K562 (cell line): ENCODE data around the gene OLFML3. TPM values are rescaled to one million over a fixed set of nuclear protein-coding genes. Genes with fewer than 3 reads are reported as not detected.

Source experiments
- ARID1B ChIP-seq: fragments of 450-650 bp; IDR thresholded peaks from 2 replicates; pipeline ENCODE4 v1.6.1; 2016; ENCODE audit warnings: antibody characterized with exemption, mild to moderate bottlenecking, inconsistent platforms
- CHD1 ChIP-seq: fragments of 200-600 bp; sonication (generic); IDR thresholded peaks from one replicate; pipeline ENCODE4 v1.6.1; 2012; ENCODE audit warnings: mild to moderate bottlenecking, moderate library complexity, low read length, inconsistent platforms
- FOXK2 ChIP-seq, 2 experiments: fragments of 450-650 bp; IDR thresholded peaks in 1 of 2; conservative IDR thresholded peaks in 1 of 2; 2 replicates each; pipeline ENCODE4 v1.6.1; 2016; ENCODE audit warnings: low read depth in 2 of 2, mild to moderate bottlenecking in 1 of 2
- KHSRP ChIP-seq: fragments of 450-650 bp; IDR thresholded peaks from 2 replicates; pipeline ENCODE4 v1.6.1; 2017
- SMAD3 ChIP-seq: fragments of 450-650 bp; formaldehyde crosslinking; conservative IDR thresholded peaks from 2 replicates; pipeline ENCODE4 v1.4.0; 2020; ENCODE audit warnings: mild to moderate bottlenecking
- ZFP30 ChIP-seq: fragments of 250-450 bp; sonication (Bioruptor Pico); IDR thresholded peaks from 2 replicates; pipeline ENCODE4 v1.8.0; 2022; ENCODE audit warnings: moderate library complexity, mild to moderate bottlenecking, inconsistent platforms, borderline replicate concordance
- ZNF184 ChIP-seq: sonication (generic); formaldehyde crosslinking; IDR thresholded peaks from 2 replicates; pipeline ENCODE4 v1.5.0; 2020; ENCODE audit warnings: missing genetic modification reagents
- ZNF311 ChIP-seq: fragments of 250-450 bp; sonication (Bioruptor Pico); IDR thresholded peaks from 2 replicates; pipeline ENCODE4 v1.4.0; 2020; ENCODE audit warnings: mild to moderate bottlenecking, moderate library complexity
- ZNF318 ChIP-seq, 2 experiments: fragments of 450-650 bp; IDR thresholded peaks; 2 replicates each; pipeline ENCODE4 v1.6.1; 2016; ENCODE audit warnings: mild to moderate bottlenecking in 2 of 2, borderline replicate concordance in 1 of 2, low read depth in 1 of 2, moderate library complexity in 1 of 2
- ZNF76 ChIP-seq: fragments of 250-450 bp; sonication (Bioruptor Pico); IDR thresholded peaks from 2 replicates; pipeline ENCODE4 v1.4.0; 2020; ENCODE audit warnings: mild to moderate bottlenecking, moderate library complexity, borderline replicate concordance
- ZNF780A ChIP-seq: fragments of 250-450 bp; sonication (Bioruptor Pico); IDR thresholded peaks from 2 replicates; pipeline ENCODE4 v1.5.0; 2021; ENCODE audit warnings: mild to moderate bottlenecking
- polyA plus RNA-seq, 8 experiments: library from polyadenylated mRNA; depleted of rRNA in 4 of 8; stranded (reverse) in 5 of 8; unstranded in 3 of 8; fragments of >200 nt; fragmentation: Nextera tagmentation in 2 of 8; fragmentation: Illumina TruSeq in 1 of 8; extraction: Ambion mirVana in 2 of 8; extraction: Trizol in 1 of 8; gene quantifications; 2 replicates each; pipeline versions ENCODE4 v1.2.1 to v1.2.3, GENCODE V29; 2011 to 2014; ENCODE audit warnings: inconsistent platforms in 1 of 8, missing spikeins in 1 of 8
- total RNA-seq, 7 experiments: library from RNA; depleted of rRNA in 6 of 7; stranded (reverse); fragments of >200 nt in 6 of 7; fragmentation: Illumina TruSeq in 2 of 7; extraction: Trizol in 2 of 7; gene quantifications; 2 replicates each; pipeline versions ENCODE4 v1.2.1 to v1.2.3, GENCODE V29; 2011 to 2021; ENCODE audit warnings: low replicate concordance in 1 of 7
- TF ChIP-seq, protein P1 (sequence below): fragments of 450-650 bp; IDR thresholded peaks from 2 replicates; pipeline ENCODE4 v1.6.1; 2016; ENCODE audit warnings: mild to moderate bottlenecking
- TF ChIP-seq, protein P2 (sequence below), 2 experiments: IDR thresholded peaks; 2 replicates each; pipeline ENCODE4 v1.6.1; 2011; ENCODE audit warnings: borderline replicate concordance in 1 of 2, control low read depth in 1 of 2, low read depth in 1 of 2, low read length in 1 of 2, mild to moderate bottlenecking in 1 of 2, mixed read lengths in 1 of 2, moderate library complexity in 1 of 2; ENCODE audit not compliant: insufficient read depth in 1 of 2, insufficient read length in 1 of 2, poor library complexity in 1 of 2, severe bottlenecking in 1 of 2; ENCODE audit errors: extremely low read depth in 1 of 2

Gene OLFML3
- total and polyA plus RNA-seq, 9 of the 15 experiments (the other 6 are each of a cell fraction or from before 2014, with no cell fraction given): 0.07 to 0.13 (median 0.07) TPM; not detected in 6

DNA sequence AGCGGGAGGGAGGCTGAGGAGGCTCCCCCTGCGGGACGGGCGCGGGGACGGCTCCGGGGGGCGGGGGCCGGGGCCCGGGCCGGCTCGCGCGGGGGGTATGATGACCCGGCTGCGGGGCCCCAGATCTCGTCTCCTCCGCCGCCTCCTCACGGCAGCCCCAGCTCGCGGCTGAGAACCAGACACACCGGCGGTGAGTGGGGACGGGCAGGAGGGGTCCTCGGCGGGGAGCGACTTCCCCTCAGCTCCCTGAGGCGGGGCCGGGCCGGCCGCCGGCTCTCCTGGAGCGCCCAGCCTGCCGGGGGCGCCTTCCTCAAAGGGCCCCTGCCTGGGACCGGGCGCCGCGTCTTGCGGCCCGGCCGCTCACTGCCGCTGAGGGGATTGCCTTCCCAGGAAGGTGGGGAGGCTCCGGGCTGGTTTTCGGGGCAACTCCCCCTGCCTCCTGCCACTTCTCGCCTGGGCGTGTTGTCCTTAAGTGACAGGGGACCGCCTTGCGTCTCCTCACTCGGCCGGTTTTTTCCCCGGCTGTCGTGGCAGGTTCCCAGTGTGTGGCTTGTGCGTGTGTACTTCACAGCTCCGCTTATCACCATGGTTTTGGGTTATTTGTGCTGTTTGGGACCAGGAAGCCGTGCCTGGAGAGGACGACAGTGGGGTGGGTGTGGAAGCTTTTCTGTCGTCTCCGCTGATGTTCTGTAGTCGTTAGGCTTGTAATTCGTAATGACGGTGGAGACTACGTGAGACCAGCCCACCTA is 49.4 kb upstream of the OLFML3 start (continued):
- TF ChIP-seq, protein P1, sequence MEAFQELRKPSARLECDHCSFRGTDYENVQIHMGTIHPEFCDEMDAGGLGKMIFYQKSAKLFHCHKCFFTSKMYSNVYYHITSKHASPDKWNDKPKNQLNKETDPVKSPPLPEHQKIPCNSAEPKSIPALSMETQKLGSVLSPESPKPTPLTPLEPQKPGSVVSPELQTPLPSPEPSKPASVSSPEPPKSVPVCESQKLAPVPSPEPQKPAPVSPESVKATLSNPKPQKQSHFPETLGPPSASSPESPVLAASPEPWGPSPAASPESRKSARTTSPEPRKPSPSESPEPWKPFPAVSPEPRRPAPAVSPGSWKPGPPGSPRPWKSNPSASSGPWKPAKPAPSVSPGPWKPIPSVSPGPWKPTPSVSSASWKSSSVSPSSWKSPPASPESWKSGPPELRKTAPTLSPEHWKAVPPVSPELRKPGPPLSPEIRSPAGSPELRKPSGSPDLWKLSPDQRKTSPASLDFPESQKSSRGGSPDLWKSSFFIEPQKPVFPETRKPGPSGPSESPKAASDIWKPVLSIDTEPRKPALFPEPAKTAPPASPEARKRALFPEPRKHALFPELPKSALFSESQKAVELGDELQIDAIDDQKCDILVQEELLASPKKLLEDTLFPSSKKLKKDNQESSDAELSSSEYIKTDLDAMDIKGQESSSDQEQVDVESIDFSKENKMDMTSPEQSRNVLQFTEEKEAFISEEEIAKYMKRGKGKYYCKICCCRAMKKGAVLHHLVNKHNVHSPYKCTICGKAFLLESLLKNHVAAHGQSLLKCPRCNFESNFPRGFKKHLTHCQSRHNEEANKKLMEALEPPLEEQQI: no peak
- TF ChIP-seq ZNF311 (CRISPR knock-in tag) (no peak), ZNF184 (no peak), CHD1 (peak; percentile 96), SMAD3 (CRISPR knock-in tag) (no peak), KHSRP (no peak), ZNF318 (IDR thresholded peaks at IDR 0.05; ENCODE audit: borderline replicate concordance in 1 of 2, low read depth in 1 of 2) (no peak), FOXK2 (conservative IDR thresholded peaks at IDR 0.05 in 1 of 2, IDR thresholded peaks at IDR 0.05 in 1 of 2; ENCODE audit: low read depth in 2 of 2) (peak; percentile 55 to 65; a peak in 2 of 4 replicates), ZNF780A (CRISPR knock-in tag) (no peak), ZNF76 (CRISPR knock-in tag) (0 out of 2 replicates have a peak, but pooled peaks have one; percentile 63), ARID1B (0 out of 2 replicates have a peak, but pooled peaks have one; percentile 19), ZFP30 (CRISPR knock-in tag) (no peak)
- TF ChIP-seq, protein P2, sequence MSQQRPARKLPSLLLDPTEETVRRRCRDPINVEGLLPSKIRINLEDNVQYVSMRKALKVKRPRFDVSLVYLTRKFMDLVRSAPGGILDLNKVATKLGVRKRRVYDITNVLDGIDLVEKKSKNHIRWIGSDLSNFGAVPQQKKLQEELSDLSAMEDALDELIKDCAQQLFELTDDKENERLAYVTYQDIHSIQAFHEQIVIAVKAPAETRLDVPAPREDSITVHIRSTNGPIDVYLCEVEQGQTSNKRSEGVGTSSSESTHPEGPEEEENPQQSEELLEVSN (IDR thresholded peaks at IDR 0.05; ENCODE audit: borderline replicate concordance in 1 of 2, extremely low read depth in 1 of 2, insufficient read depth in 1 of 2, insufficient read length in 1 of 2, low read depth in 1 of 2, low read length in 1 of 2, poor library complexity in 1 of 2, severe bottlenecking in 1 of 2): peak in 1 of 2 experiments; percentile 34
